RWPE1 (cell line): ENCODE data around the gene CBFA2T3.

Source experiments
- CTCF ChIA-PET: fragments of 350-600 bp; sonication (Branson Sonifier 250); formaldehyde crosslinking; extraction: SDS; loops from one replicate; lab custom pipeline; 2021; lab: Yijun Ruan, JAX
- POLR2A ChIA-PET: fragments of 400-600 bp; formaldehyde crosslinking; extraction: SDS; loops from one replicate; lab custom pipeline; 2020; ENCODE audit warnings: antibody characterized with exemption; ENCODE audit not compliant: low non-redundant PET; lab: Yijun Ruan, JAX
- DNase-seq: peaks from one replicate; pipeline ENCODE4 v3.0.0; 2012; ENCODE audit warnings: low spot score
- H3K27ac ChIP-seq: fragments of 450-650 bp; 2 replicates; pipeline ENCODE4 v1.5.1; 2017
- TF ChIP-seq, protein P1 (sequence below): fragments of 450-650 bp; conservative IDR thresholded peaks from 2 replicates; pipeline ENCODE4 v1.5.1; 2017; ENCODE audit warnings: low read depth, mild to moderate bottlenecking

CBFA2T3 gene

DNA sequence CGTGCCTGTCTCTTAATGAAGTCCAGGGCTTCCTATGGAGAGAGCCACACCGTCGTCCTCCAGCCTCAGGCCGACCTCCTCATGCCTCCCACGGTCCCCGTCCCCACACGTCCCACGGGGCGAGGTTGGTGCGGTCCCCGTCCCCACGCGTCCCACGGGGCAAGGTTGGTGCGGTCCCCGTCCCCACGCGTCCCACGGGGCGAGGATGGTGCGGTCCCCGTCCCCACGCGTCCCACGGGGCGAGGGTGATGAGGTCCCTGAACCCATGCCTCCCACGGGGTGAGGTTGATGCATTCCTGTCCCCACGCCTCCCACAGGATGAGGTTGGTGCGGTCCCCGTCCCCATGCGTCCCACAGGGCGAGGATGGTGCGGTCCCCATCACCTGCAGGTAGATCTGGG lies 141.2 kb downstream of the CBFA2T3 start:
- DNase-seq: no peak
- no peak overlapping the region for H3K27ac ChIP-seq
- TF ChIP-seq, protein P1, sequence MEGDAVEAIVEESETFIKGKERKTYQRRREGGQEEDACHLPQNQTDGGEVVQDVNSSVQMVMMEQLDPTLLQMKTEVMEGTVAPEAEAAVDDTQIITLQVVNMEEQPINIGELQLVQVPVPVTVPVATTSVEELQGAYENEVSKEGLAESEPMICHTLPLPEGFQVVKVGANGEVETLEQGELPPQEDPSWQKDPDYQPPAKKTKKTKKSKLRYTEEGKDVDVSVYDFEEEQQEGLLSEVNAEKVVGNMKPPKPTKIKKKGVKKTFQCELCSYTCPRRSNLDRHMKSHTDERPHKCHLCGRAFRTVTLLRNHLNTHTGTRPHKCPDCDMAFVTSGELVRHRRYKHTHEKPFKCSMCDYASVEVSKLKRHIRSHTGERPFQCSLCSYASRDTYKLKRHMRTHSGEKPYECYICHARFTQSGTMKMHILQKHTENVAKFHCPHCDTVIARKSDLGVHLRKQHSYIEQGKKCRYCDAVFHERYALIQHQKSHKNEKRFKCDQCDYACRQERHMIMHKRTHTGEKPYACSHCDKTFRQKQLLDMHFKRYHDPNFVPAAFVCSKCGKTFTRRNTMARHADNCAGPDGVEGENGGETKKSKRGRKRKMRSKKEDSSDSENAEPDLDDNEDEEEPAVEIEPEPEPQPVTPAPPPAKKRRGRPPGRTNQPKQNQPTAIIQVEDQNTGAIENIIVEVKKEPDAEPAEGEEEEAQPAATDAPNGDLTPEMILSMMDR: no peak
- POLR2A ChIA-PET: no interaction called here
- CTCF ChIA-PET: no interaction called here

DNA sequence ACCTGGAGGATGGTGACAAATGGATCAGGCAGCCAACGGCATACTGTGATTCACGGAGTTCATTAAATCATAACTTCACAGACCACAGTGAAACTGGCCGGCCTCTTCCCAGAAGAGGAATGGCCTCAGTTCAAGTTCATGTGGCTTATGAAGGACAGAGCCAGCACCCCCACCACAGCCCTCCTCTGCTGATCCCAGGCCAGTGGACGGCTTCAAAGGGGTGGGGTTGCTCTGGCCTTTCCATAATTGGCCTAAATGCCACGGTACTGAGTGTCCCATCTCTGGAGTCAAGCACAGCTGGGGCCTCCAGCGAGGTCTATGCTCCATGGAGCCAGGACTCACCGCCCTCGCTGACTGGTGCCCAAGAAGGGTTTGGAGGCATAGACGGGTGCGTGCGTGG lies 141.6 kb downstream of the CBFA2T3 start:
- TF ChIP-seq, protein P1: no peak
- CTCF ChIA-PET: no interaction called here
- POLR2A ChIA-PET: no interaction called here
- H3K27ac ChIP-seq: no peak overlapping the region
- no peak for DNase-seq

DNA sequence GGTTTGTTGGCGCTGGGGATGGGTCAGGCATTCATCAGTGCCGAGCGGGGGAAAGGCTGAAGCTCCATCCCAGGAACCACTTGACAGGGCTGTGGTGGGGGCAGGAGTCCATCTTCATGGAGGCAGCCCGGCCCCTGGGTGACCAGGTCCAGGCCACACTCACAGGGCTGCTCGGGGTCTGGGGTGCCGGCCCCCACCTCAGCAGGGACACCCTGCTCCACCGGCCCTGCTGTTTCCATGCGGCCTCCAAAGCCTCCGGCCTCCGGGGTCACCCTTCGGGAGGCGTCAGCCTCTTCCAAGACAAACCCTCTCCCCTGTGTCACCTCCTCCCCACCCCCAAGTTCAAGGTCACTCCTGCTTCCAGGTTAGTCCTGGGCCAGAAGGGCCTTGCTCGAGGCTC lies 142.3 kb downstream of the CBFA2T3 start:
- H3K27ac ChIP-seq: no peak overlapping the region
- CTCF ChIA-PET: interaction anchor here (1.1 kb wide), 1 partner anchor 215 kb away, joined by 3 read pairs; no protein-coding TSS in a partner anchor
- POLR2A ChIA-PET: no interaction called here
- DNase-seq: no peak
- TF ChIP-seq, protein P1: no peak

DNA sequence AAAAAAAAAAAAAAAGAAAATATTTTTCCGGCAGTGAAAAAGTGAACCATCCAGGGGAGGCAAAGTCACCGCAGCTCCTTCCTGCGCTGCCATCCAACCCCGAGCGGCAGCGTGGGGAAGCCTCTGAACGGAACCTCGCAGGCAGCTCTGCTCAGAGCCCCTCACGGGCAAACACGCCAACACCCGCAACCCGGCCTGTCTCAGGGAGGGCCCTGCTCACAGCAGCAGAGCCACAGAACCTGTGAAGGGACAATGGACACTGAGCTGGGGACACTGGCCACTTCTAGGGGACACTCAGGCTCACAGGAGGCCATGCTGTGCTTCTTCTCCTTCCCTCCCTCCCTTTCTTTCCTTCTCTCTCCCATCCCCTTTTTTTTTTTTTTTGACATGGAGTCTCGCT lies 143.9 kb downstream of the CBFA2T3 start:
- H3K27ac ChIP-seq: peak overlapping the region; percentile 68
- POLR2A ChIA-PET: no interaction called here
- TF ChIP-seq, protein P1: no peak
- CTCF ChIA-PET: no interaction called here
- DNase-seq: no peak

DNA sequence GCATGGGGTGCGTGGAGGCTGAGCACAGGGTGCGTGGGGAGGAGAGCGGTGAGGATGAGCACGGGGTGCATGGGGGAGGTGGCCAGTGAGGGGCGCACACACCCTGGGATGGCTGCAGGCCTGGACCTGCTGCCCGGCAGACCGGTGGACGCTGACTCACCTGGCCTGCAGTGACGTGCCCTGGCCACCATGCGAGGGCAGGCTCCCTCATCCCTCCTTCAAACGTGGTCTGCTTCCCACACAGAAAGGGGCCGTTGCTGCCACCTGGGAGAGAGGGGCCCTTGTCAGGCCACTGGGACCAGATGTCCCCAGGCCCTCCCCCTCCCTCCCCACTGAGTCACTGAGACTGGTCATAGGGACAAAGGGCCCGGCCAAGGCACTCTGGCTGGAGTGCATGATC lies 145.2 kb downstream of the CBFA2T3 start:
- CTCF ChIA-PET: no interaction called here
- peak overlapping the region; percentile 68 for H3K27ac ChIP-seq
- TF ChIP-seq, protein P1: peak; percentile 33; the same call in 1 of the 2 replicates
- peak; percentile 65 for DNase-seq
- POLR2A ChIA-PET: no interaction called here

DNA sequence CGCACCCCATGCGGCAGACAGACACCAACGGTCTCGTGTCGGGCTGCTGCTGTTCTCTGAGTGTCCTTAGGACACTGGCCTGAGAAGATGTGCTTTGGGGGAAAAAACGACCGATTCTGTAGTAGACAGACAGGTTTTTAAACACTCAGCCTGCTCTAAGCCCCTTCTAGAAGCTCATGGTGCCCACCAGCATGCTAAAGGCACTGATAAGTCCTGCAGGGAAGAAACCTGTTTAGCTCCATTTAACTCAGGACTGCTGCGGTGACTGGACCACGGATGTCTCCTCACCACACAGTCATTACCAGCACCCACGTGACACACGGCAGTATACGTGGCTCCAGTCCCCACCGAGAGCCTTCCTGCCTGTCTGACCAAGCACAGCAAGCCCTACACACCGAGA lies 146.2 kb downstream of the CBFA2T3 start:
- peak overlapping the region; percentile 30 for H3K27ac ChIP-seq
- TF ChIP-seq, protein P1: no peak
- ChIA-PET CTCF (no interaction called here), POLR2A (no interaction called here)
- DNase-seq: no peak
